Measurements from ENCODE around the gene FAF1.
"Not testable (repeated sequence)": the region's sequence is repeated elsewhere in the genome, so short reads cannot be mapped to it uniquely, and the experiment has no call there.

DNA sequence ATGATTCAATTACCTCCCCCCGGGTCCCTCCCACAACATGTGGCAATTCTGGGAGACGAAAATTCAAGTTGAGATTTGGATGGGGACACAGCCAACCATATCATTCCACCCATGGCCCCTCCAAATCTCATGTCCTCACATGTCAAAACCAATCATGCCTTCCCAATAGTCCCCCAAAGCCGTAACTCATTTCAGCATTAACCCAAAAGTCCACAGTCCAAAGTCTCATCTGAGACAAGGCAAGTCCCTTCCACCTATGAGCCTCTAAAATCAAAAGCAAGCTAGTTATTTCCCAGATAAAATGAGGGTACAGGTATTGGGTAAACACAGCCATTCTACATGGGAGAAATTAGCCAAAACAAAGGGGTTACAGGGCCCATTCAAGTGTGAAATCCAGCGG is 28.0 kb downstream of the FAF1 start:
- TF ChIP-seq, protein P1, sequence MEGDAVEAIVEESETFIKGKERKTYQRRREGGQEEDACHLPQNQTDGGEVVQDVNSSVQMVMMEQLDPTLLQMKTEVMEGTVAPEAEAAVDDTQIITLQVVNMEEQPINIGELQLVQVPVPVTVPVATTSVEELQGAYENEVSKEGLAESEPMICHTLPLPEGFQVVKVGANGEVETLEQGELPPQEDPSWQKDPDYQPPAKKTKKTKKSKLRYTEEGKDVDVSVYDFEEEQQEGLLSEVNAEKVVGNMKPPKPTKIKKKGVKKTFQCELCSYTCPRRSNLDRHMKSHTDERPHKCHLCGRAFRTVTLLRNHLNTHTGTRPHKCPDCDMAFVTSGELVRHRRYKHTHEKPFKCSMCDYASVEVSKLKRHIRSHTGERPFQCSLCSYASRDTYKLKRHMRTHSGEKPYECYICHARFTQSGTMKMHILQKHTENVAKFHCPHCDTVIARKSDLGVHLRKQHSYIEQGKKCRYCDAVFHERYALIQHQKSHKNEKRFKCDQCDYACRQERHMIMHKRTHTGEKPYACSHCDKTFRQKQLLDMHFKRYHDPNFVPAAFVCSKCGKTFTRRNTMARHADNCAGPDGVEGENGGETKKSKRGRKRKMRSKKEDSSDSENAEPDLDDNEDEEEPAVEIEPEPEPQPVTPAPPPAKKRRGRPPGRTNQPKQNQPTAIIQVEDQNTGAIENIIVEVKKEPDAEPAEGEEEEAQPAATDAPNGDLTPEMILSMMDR (IDR thresholded peaks at IDR 0.05; ENCODE audit: low read depth, low read length): not testable (repeated sequence)
- TF ChIP-seq EZH2phosphoT487 (IDR thresholded peaks at IDR 0.05; ENCODE audit: low read depth): not testable (repeated sequence)

Data from OCI-LY3 (cell line).